ENCODE data around the gene ECE1.
"Not testable (repeated sequence)": the region's sequence is repeated elsewhere in the genome, so short reads cannot be mapped to it uniquely, and the experiment has no call there.

Gene ECE1

DNA sequence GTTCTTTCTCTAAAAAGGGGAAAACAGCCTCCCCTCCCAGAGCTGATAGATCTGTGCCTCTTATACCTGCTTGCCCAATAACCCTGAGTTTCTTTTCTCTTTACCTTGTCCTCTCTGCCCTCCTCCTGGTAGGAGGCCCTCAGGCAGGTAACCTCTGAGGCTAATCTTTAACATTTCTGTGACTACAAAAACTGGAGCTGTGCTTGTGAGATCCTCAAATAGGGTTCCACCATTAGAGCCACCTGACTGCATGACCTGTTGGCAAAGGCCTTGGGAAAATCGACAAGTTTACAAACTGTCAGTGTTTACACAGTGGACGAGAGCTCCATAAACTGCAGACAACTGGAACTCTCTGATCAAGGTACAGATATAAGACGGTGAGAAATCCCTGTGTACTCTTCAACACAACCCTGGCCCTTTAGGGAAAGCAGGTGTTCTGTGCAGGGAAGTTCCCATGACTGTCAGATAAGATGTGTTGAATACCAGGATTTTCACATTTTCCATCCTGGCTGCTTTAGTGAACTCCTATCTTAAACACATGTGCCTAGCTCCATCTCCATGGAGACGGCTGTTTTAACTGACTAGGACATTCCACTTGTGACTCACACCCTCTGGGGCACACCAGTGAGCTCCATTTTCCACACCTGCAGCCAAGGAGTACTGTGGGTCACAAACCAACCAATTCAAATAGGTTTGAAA lies 38.3 kb downstream of the ECE1 start:
- DNase-seq: no peak

DNA sequence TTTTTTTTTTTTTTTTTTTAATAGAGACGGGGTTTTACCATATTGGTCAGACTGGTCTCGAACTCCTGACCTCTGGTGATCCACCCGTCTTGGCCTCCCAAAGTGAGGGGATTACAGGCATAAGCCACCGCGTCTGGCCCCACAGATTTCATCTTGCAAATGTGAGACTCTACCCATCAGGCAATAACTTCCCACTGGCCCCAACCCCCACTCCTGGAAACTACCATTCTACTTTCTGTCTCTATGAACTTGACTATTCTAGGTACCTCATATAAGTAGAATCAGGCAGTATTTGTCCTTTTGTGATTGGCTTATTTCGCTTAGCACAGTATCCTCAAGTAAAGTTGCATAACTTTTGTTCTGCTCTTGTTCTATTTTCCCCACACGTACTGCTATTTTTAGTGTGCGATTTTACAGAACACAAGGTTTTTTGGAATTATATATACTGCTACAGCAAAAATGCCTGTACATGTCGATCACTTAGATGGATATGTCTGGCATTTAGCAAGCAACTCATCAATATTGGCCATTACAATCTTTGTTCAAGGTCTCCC lies 40.2 kb downstream of the ECE1 start:
- no peak for DNase-seq

DNA sequence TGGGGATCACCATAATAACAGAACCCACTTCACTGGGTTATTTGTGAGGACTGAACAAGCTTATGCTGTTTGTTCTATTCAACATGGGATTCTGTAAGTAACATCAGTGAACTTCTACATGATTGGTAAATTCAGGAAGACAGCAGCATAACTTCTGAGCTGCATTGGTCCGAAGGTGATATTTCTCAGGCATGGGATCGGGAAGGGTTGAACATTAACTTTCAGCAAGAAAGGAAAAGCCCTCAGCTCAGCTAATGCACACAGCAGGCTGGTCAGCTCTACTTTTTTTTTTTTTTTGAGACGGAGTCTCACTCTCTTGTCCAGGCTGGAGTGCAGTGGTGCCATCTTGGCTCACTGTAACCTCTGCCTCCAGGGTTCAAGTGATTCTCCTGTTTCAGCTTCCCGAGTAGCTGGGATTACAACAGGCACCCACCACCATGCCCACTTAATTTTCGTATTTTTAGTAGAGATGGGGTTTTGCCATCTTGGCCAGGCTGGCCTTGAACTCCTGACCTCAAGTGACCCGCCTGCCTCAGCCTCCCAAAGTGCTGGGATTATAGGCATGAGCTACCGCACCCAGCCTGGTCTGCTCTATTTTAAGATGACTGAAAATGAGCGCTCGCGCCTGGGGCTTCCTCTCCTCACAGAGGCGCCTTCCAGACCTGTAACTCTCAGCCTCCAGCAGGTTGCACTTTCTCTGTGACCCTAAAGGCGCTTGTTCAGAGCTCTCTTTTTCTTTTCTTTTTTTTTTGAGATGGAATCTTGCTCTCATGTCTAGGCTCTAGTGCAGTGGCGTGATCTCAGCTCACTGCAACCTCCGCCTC lies 42.2 kb downstream of the ECE1 start:
- DNase-seq: no peak

DNA sequence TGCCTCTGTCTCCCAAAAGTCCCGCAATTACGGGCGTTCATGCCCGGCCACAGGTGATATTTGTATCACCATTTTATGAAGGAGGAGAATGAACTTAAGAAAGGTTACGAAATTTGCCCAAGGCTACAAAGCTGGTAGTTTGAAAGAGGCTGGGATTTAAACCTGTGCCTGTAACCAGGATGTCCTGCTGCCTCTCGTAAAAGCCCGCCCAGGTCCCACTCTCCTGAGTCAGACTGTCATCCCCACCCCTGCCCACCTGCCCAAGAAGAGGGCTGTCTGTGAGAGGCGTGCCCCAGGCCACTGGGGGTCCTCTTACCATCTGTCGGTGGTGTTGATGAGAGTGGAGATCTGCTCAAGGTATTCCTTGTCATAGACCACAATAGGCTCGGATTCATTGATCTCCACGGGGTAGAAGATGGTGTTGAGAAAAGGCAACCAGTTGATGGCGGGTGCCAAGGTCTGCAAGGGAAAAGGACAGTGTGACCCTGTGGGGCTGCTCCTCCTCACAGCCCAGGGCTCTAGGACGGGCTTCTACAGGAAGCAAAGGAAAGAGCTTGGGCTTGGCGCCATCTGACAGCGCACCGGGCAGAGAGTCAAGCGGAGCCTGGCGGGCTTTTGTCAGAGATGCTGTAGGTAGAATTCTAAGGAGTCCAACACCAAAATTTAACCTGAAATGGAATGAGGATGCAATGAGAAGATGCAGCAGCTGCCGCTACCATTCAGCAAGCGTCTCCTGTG lies 43.2 kb downstream of the ECE1 start:
- peak in 1 of 14 donors; percentile 31 for DNase-seq

DNA sequence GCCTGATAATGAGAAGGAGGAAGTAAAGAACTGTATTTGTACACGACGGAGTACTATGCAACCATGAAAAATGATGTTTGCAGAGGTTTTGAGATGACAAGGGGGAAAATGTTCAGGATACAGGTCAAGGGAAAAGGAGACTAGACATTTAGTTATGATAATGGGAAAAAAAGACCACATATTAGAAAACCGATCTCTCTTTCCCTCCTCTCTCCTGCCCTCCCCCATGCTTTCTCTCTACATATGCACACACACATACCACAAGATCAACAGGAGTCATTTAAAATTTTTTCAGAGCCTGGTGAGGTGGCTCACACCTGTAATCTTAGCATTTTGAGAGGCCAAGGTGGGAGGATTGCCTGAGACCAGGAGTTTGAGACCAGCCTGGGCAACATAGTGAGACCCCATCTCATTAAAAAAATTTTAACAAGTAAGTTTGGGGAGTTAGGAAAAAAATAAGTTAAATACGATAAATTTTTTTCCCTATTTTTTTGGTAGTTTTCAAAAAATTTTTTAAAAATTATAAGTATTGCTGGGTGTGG lies 44.5 kb downstream of the ECE1 start:
- no peak for DNase-seq

DNA sequence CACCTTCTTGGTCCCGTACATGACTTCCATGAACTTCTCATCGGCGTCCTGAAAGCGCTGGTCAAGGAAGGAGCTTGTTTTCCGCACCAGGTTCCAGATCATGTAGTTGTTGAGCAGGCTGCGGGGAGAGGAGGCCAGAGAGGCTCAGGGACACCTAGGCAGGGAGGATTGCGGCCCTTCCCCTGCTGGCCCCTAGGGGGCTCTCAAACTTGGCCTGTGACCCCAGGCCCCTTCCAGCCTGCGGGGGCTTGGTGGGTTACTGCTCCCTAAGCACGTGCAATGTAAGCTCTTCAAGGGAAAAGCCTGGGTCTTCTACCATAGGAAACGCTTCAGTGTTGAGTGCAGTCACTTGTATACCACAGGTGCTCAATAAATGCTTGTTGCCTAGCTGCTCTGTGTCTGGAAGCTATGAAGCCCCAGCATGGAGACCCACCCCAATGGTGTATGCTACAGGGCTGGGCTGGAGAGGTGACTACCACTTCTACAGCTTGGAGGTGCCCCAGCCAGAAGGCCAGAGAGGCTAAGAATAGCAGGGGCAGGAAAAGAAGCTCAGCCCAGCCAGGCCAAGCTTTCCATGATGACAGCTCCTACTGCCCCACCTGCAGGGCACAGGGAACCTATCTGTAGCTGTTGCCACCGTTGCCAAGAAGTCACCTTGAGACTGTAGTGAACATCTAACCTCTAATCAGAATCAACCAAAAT lies 45.1 kb downstream of the ECE1 start:
- no peak for DNase-seq

DNA sequence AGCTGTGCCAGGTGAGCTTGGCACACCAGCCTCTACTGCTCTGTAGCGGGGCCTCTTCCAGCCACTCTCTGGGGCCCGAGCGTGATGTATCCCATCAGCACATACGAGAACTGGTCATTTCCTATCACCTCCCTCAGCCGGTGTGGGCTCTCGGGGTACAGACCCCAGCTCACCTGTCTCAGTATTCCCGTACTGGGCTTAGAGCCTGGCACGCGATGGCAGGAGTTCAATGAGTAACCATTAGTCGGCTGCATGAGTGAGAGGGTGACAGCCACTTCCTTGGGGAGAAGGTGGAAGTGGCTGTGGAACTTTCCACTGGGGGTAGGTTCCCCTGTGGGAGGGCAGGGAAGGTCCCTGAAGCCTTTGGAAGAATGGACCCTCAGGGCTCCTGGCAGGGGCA lies 46.1 kb downstream of the ECE1 start:
- no peak for DNase-seq

DNA sequence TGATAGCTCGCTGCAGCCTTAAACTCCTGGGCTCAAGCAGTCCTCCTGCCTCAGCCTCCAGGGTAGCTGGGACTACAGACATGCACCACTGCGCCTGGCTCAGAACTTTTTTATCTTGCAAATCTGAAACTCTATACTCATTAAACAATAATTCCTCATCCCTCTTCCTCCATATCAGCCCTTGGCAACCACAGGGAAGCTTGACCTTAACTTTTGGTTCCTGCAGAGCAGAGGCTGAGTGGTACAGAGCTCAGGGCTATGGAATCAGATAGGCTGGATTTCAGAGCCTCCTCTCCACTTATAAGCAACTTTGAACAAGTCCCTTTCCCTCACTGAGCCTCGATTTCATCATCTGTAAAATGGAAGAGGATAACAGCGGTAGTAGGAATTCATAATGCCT lies 47.4 kb downstream of the ECE1 start:
- no peak for DNase-seq

DNA sequence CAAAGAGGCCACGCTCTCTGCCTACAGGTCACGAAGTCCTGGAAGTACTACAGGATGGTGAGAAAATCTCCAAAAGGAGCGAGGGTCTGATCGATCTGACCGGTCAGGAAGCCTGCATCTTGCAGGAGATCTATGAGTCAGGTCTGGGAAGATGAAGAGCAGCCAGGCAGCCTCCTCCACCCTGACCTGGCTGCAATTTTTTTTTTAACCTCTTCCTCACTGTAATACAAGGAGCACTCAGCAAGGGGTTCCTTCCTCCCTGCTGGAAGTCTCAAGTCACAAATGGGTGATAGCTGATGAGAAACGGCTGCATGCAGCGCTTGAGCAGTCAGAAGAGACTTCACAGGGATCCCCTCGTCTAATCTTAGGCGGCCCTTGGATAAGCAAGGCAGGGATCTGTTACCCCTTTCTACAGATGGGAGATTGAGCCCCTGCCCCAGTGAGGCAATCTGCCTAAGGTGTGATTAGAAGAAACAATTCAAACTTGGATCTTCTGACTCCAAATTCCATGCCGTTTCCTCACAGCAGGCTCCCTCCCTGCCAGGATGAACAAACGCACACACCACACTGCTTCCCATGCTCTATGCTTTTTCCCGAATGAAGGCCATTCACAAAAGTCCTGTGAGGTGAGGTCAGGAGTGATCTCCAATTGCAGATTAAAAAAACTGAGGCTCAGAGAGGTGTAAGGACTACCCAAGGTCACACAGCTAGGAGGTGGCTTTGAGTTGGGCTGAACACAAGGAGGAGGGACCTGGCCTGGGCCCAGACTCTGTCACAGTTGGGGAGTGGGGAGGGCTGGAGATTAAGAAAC lies 48.3 kb downstream of the ECE1 start:
- no peak for DNase-seq

DNA sequence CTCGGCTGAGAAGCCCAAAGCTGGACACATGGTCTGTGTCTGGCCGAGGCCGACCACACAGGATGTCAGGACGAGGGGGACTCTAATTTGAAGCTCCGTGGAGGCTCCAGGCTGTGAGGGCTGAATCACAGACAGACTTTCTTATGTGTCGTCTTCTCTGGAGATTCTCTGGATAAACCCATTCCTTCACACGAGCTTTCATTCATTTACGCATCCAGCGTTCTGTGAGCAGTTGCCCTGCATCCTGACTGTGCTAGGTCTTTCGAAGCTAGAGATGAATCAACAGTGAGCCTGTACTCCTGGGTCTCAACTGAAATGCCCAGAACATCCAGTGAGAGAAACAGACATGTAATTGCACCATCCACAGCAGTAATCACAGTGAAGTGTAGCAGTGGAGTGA lies 49.6 kb downstream of the ECE1 start:
- no peak for DNase-seq

DNA sequence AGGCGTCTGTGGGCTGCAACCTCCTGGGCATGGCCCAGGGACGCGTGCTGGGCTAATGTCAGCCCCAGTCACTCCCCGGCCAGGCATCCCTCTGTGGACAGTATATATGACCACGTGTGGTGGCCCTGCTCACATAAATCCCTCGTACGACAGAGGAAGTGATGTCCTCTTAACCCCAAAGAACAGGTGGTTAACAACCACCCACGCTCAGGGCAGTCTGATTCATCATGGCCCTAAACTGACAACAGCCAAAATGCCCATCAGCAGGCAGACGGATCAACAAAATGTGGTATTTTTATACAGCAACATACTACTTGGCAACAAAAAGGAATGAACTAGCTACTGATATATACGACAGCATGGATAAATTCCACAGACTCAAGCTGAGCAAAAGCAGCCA lies 51.0 kb downstream of the ECE1 start:
- DNase-seq: no peak

DNA sequence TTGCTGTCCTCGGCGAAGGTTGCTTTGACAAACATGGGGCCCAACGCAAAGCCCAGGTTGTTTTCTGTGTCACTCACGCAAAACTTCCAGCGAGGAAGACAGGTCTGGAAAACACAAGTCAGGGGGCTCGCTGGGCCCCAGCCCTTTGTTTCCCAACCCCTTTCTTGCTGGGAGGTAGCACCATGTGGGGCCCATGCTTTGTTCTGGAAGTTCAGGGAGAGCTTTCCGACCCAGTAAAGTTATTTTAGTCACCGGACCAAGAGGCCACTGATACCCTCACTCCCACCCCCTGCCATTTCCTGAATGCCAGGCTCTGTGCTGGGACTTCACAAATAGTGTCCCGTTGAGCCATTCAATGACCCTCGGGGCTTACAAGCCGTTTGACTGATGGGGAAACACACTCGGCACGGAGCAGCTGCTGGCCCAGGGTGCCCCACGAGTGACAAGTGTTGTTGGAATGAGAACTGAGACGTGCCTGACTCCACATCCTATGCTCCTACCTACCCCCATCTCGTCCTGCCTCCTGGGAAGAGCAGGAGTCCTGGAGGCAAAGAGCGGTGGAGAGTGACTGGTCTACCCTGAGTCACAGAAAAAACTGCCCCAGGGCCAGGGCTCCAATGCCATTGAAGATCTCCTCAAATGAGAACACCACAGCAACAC lies 52.0 kb downstream of the ECE1 start:
- no peak for DNase-seq

DNA sequence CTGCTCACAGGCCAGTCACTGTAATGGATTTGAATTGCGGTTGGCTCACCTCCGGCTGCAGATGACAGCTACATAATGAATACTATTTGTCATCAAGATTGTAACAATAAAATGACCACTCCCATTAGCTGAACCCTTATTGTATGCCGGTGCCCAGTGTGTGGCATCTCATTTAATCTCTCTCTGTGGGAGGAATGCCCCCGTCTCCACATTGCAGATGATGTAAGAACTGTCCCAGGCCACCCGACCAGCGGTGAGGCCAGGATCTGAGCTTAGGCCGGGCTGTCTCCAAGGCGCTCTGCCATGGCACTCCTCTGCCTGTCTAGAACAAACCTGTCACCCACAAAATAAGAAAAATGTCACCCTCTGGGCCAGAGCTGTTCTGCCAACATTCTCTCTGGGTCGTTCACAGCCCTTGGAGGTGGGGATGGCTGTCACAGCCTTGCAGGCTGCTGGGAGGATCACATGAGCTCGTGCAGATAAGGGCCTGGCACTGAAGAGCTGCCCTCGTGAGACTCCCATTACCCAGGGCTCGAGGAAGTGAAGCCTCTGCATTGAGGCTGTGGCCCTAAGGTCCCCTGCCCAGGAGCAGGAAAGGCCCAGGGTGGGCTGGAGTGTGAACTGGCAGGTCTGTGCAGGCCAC lies 52.7 kb downstream of the ECE1 start:
- DNase-seq: no peak

DNA sequence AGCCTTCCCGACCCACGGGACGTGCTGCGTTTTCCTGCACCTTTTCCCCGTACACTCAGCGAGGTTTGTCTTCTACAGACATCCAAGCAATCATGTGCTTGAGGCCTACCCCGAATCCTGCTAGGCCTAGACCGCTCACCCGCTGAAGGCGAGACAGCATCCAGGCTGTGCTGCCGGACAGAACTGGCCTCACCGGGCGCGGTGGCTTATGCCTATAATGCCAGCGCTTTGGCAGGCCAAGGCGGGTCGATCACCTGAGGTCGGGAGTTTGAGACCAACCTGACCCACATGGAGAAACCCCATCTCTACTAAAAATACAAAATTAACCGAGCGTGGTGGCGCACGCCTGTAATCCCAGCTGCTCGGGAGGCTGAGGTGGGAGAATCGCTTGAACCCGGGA lies 54.1 kb downstream of the ECE1 start:
- no peak for DNase-seq

DNA sequence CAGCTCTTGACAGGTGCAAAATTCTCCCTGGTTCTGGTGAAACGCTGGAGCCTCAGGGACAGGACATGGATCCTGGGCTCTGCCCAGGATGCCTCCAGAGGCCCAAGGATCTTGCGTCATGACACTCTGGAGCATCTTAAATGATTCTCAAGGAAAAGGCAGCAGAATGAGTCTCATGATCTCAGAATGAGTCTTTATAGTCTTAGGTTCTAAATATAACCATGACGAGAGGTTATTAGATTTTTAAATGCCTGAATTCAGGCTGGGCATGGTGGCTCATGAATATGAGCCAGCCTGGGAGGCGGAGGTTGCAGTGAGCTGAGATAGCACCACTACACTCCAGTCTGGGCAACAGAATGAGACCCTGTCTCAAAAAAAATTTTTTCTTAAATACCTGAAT lies 55.5 kb downstream of the ECE1 start:
- no peak for DNase-seq

DNA sequence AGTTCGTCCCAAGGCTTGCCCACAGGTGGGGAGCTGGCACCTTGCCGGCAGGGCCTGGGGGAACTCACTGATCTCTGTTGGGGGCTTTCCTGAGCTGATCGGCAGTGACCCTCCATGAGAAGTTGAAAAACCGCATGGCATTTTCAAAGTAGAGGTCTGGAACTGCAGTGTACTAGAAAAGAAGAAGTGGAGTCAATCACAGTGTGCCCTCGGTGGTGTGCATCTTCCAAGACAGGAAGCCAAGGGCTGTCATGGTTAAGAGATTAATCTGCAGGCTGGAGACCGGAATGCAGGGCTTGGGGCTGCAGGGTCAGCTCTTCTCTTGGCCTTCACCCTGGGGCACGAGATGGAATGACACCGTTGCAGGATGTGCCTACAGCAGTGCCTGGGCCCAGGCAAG lies 56.8 kb downstream of the ECE1 start:
- DNase-seq: no peak

DNA sequence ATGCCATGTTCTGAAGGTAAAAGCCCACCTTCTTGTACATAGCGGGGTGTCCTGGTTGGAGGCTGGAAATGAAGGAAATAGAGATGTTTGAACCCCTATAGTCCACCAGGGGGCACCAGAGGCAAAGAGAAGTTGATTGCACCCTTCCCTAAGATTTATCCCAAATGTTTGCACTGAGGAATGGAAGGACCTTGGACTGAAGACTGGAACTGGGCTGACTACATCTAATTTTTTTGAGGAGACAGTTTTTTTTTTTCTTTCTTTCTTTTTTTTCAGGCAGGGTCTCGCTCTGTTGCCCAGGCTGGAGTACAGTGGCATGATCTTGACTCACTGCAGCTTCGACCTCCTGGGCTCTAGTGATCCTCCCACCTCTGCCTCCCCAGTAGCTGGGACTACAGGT lies 58.2 kb downstream of the ECE1 start:
- peak in 3 of 14 donors; percentile 9 to 47 (median 15) for DNase-seq

DNA sequence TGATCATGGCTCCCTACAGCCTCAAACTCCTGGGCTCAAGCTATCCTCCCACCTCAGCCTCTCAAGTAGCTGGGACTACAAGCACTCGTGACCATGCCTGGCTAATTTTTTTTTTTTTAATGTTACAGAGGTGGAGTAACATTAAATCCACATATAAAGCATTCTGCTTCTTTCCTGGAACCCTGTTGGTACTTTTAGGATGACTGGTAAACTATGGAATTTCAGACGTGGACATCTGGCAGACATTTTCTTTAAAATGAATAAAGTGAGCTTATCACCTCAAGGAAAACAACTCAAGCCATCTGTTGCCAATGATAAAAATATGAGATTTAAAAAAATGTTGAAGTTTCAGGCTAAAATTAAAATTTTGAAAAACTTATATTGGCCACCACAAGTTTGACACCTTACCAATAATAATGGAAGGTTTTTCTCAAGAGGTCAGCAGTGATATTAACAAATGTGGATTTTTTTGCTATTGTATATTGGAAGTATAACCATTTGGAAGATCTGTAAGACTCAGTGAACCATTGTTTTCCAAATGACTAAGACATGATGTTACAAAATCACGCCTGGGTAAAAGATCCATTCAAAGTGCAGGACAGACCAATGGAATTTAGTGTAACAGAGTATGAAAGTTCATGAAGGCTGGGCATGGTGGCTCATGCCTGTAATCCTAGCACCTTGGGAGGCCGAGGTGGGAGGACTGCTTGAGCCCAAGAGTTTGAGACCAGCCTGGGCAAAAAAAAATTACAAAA lies 60.8 kb downstream of the ECE1 start:
- no peak for DNase-seq

DNA sequence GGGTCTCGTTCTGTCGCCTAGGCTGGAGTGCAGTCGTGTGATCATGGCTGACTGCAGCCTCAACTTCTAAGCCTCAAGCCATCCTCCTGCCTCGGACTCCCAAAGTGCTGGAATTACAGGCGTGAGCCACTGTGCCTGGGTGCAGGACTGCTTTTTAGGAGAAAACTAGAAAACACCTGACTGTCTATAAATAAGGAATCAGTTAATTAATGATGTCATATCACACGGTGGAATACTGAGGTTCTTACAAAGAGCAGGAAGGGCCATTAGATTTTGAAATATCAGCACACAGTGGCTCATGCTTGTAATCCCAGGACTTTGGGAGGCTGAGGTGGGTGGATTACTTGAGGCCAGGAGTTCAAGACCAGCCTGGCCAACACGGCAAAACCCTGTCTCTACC lies 62.0 kb downstream of the ECE1 start:
- not testable (repeated sequence) for DNase-seq

Measured in C1 segment of cervical spinal cord (tissue), 14 donors.